Right cardiac atrium (tissue), 5 donors: ENCODE data around the gene KCNJ5. TPM values are rescaled to one million over a fixed set of nuclear protein-coding genes. Genes with fewer than 3 reads are reported as not detected.

Experiments used
- ATAC-seq, 2 donors: fragments of 200-7000 bp; cut with Tn5 transposase; one replicate each; pipeline versions ENCODE4 v1.8.0 to v1.9.1; 2020; ENCODE audit warnings: moderate library complexity in 2 of 2, mild to moderate bottlenecking in 1 of 2
- DNase-seq, 3 donors: peaks; one replicate each; pipeline ENCODE4 v3.0.0-alpha.2; 2020
- H3K27ac ChIP-seq: one replicate; pipeline ENCODE4 v1.5.1; 2013; ENCODE audit warnings: mild to moderate bottlenecking, low read length, control low read depth, moderate library complexity
- H3K27me3 ChIP-seq: one replicate; pipeline ENCODE4 v1.6.1; 2013; ENCODE audit not compliant: control insufficient read depth, insufficient read depth
- H3K4me1 ChIP-seq: one replicate; pipeline ENCODE4 v1.6.1; 2013; ENCODE audit warnings: low read length; ENCODE audit not compliant: control insufficient read depth, insufficient read depth
- H3K4me3 ChIP-seq: one replicate; pipeline ENCODE4 v1.5.1; 2013; ENCODE audit warnings: low read length, control low read depth
- H3K9me3 ChIP-seq: one replicate; pipeline ENCODE4 v1.6.1; 2013; ENCODE audit warnings: low read length; ENCODE audit not compliant: control insufficient read depth
- WGBS: extraction: QIAGEN DNeasy Blood & Tissue Kit; methylation state at CpG from one replicate; pipeline ENCODE4 v1.1.7; 2013; 5-methylcytosine and 5-hydroxymethylcytosine counted together
- intact Hi-C, 4 donors: fragments of 100-400 bp; cut with DNase I; formaldehyde crosslinking; loops; one replicate each; pipeline versions ENCODE4 v1.11.0 to v1.14.0; 2022 to 2023
- polyA plus RNA-seq: library from polyadenylated mRNA; stranded (reverse); fragments of 200-250 nt; gene quantifications from one replicate; pipeline ENCODE4 v1.2.3, GENCODE V29; 2013
- total RNA-seq, 4 donors: library from RNA; stranded (reverse); fragmentation: NEBNext Ultra II Directional; extraction: Animal tissue kit (Norgen Biotek cat#: 25700); gene quantifications; one replicate each; pipeline ENCODE4 v1.2.1, GENCODE V29; 2021
- donor health status: healthy with polysubstance abuse.
- donor health status: DM: no; HTN: yes; CAD: no.
- donor health status: DM: no; HTN: no; CAD: no.
- donor health status: DM: no; HTN: yes; CAD: no; lungs with severe emphysema.
- donor health status: DM: yes; HTN: yes; CAD: no.

The KCNJ5 gene
- total and polyA plus RNA-seq, 5 donors: 9.3 to 30.0 (median 21.1) TPM

DNA sequence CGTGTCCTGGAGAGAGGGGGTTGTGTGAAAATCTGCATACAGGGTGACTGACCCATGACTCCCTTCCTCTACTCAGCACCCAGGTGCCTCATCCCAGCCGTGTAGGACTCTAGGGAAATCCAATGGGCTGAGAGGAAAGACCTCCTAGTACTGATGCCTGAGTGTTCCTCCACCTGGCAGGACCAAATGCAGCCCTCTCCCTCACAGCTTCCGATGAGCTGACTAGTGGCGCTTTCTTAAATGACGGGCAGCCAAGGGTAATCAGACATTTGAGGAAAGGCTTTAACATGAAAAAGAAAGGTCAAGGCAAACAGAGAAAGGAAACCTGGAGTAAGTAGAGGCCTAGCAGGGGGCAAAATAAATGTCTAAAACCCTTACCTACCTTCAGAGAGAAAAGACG lies 19.1 kb upstream of the KCNJ5 start:
- H3K4me3 ChIP-seq: no peak overlapping the region
- DNase-seq (no peak), ATAC-seq (no peak)
- H3K4me1 ChIP-seq: no peaks in the 10 kb centered on the region
- no peaks in the 10 kb centered on the region for H3K27me3 ChIP-seq
- no peak overlapping the region for H3K27ac ChIP-seq
- 80% methylated on average over 6 of the region's 6 CpGs for WGBS
- no peaks in the 10 kb centered on the region for H3K9me3 ChIP-seq
- intact Hi-C loops: no loop called here

- Histone ChIP-seq H3K27ac (no peak overlapping the region), H3K27me3 (no peaks in the 10 kb centered on the region), H3K9me3 (no peaks in the 10 kb centered on the region), H3K4me3 (no peak overlapping the region), H3K4me1 (no peaks in the 10 kb centered on the region)
- 88% methylated on average over 3 of the region's 3 CpGs for WGBS
- intact Hi-C loops: no loop called here
- ATAC-seq (no peak), DNase-seq (no peak)
Measured at GRCh38 chr11:128872594-128872993, 18.6 kb upstream of the KCNJ5 start.

GRCh38 chr11:128874427-128874826 lies 16.7 kb upstream of the KCNJ5 start:
- Histone ChIP-seq H3K9me3 (no peaks in the 10 kb centered on the region), H3K27ac (no peak overlapping the region), H3K4me3 (no peak overlapping the region), H3K27me3 (no peaks in the 10 kb centered on the region), H3K4me1 (no peaks in the 10 kb centered on the region)
- intact Hi-C loops: no loop called here
- 59% methylated on average over 3 of the region's 3 CpGs for WGBS
- DNase-seq (no peak), ATAC-seq (no peak)

- Histone ChIP-seq H3K4me1 (no peaks in the 10 kb centered on the region), H3K27me3 (no peaks in the 10 kb centered on the region), H3K27ac (no peak overlapping the region), H3K4me3 (no peak overlapping the region), H3K9me3 (no peaks in the 10 kb centered on the region)
- ATAC-seq (no peak), DNase-seq (no peak)
- intact Hi-C loops: no loop called here
- WGBS: 87% methylated on average over 22 of the region's 22 CpGs
Measured at GRCh38 chr11:128876133-128876650, 15.0 kb upstream of the KCNJ5 start.

DNA sequence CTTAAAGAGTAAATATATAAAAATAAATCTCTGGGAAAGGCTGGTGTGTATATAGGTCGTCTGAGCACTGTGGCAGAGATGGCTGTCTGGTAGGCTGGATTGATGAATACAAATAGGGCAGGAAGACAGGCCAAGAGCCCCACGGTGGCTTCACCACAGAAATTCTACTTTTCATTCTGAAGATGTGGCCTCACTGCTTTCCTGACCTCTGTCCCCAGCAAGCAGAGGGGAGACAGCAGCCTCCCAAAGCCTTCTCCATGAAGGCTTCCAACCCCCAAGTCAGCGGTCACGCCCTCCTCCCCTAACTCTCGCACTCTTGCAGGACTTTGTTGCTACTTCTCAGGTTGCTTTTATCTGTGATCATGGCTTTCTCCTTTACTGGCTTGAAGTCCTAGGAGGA lies 13.4 kb upstream of the KCNJ5 start:
- ATAC-seq: no peak
- WGBS: 88% methylated on average over 5 of the region's 5 CpGs
- intact Hi-C loops: no loop called here

GRCh38 chr11:128878455-128878854 lies 12.7 kb upstream of the KCNJ5 start:
- Histone ChIP-seq H3K4me1 (no peaks in the 10 kb centered on the region), H3K9me3 (no peaks in the 10 kb centered on the region), H3K27ac (no peak overlapping the region), H3K27me3 (no peaks in the 10 kb centered on the region), H3K4me3 (no peak overlapping the region)
- intact Hi-C loops: no loop called here
- ATAC-seq (no peak), DNase-seq (no peak)
- 93% methylated on average over 2 of the region's 2 CpGs for WGBS

More for the DNA sequence above, 13.4 kb upstream of the KCNJ5 start:
- H3K27ac ChIP-seq: no peak overlapping the region
- no peak overlapping the region for H3K4me3 ChIP-seq
- H3K27me3 ChIP-seq: no peaks in the 10 kb centered on the region
- DNase-seq: no peak
- no peaks in the 10 kb centered on the region for H3K9me3 ChIP-seq
- H3K4me1 ChIP-seq: no peaks in the 10 kb centered on the region

- no peak for ATAC-seq
- DNase-seq: no peak
- no peak overlapping the region for H3K4me3 ChIP-seq
- intact Hi-C loops: loop anchor here in 1 of 4 donors (5.0 kb wide), 1 partner anchor 77 kb away; no protein-coding TSS in a partner anchor
- no peak overlapping the region for H3K27ac ChIP-seq
- H3K9me3 ChIP-seq: no peaks in the 10 kb centered on the region
- H3K27me3 ChIP-seq: no peaks in the 10 kb centered on the region
- WGBS: 85% methylated on average over 12 of the region's 12 CpGs
- H3K4me1 ChIP-seq: no peaks in the 10 kb centered on the region
Measured at GRCh38 chr11:128879817-128880216, 11.3 kb upstream of the KCNJ5 start.

DNA sequence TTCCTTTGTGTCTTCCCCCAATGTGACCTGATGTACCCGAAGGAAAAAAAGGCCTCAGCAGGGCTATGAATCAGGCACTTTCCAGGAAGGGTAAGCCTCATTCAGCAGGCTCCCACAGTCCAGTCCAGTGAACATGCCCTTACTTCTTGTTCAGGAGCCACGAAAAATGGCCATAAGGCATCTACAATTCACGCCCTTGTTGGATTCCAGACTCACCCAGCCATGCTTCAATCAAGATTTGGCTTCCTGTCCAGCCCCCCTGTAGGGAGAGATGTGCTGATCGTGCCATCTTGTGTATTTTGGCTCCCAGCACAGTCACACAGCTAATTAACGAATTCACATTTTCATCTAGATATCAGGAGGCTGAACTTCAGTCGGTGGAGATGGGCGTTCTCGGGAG lies 9.9 kb upstream of the KCNJ5 start:
- WGBS: 87% methylated on average over 8 of the region's 8 CpGs
- ATAC-seq: no peak
- Histone ChIP-seq H3K4me3 (no peak overlapping the region), H3K9me3 (no peaks in the 10 kb centered on the region), H3K27ac (no peak overlapping the region), H3K27me3 (no peaks in the 10 kb centered on the region), H3K4me1 (no peaks in the 10 kb centered on the region)
- no peak for DNase-seq
- intact Hi-C loops: loop anchor here in 1 of 4 donors (5.0 kb wide), 1 partner anchor 76 kb away; no protein-coding TSS in a partner anchor

- ATAC-seq (no peak), DNase-seq (no peak)
- intact Hi-C loops: loop anchor here in 1 of 4 donors (5.0 kb wide), 1 partner anchor 75 kb away; no protein-coding TSS in a partner anchor
- Histone ChIP-seq H3K4me1 (no peaks in the 10 kb centered on the region), H3K9me3 (no peaks in the 10 kb centered on the region), H3K27me3 (no peaks in the 10 kb centered on the region), H3K27ac (no peak overlapping the region), H3K4me3 (no peak overlapping the region)
- WGBS: 75% methylated on average over 5 of the region's 5 CpGs
Measured at GRCh38 chr11:128882451-128882850, 8.7 kb upstream of the KCNJ5 start.

- DNase-seq (no peak), ATAC-seq (no peak)
- Histone ChIP-seq H3K27ac (no peak overlapping the region), H3K4me3 (no peak overlapping the region), H3K4me1 (no peaks in the 10 kb centered on the region), H3K27me3 (no peaks in the 10 kb centered on the region), H3K9me3 (no peaks in the 10 kb centered on the region)
- 43% methylated on average over 4 of the region's 4 CpGs for WGBS
- intact Hi-C loops: loop anchor here (2.0 to 5.0 kb wide), 2 partner anchors 73 kb away; no protein-coding TSS in a partner anchor
Measured at GRCh38 chr11:128884054-128884453, 7.1 kb upstream of the KCNJ5 start.

- 27% methylated on average over 12 of the region's 12 CpGs for WGBS
- H3K27me3 ChIP-seq: no peaks in the 10 kb centered on the region
- H3K9me3 ChIP-seq: no peaks in the 10 kb centered on the region
- no peak overlapping the region for H3K27ac ChIP-seq
- no peaks in the 10 kb centered on the region for H3K4me1 ChIP-seq
- no peak overlapping the region for H3K4me3 ChIP-seq
- intact Hi-C loops: loop anchor here (2.0 to 5.0 kb wide), 2 partner anchors 72 kb away; no protein-coding TSS in a partner anchor
- ATAC-seq (peak; percentile 67 to 77), DNase-seq (peak in 2 of 3 donors; percentile 48 to 61)
Measured at GRCh38 chr11:128884703-128885338, 6.3 kb upstream of the KCNJ5 start.
